GM23338 (cell line): Measurements from ENCODE around the gene GORAB. TPM values are rescaled to one million over a fixed set of nuclear protein-coding genes. Genes with fewer than 3 reads are reported as not detected.

Experiments used
- ATAC-seq: fragments of 200-7000 bp; cut with Tn5 transposase; 3 replicates; pipeline ENCODE4 v1.9.1; 2020
- DNase-seq: peaks from one replicate; pipeline ENCODE4 v3.0.0-alpha.2; 2015; ENCODE audit warnings: low spot score
- H2AFZ ChIP-seq: fragments of 200-600 bp; sonication (generic); 2 replicates; pipeline ENCODE4 v1.8.0; 2016; ENCODE audit warnings: antibody characterized with exemption, mild to moderate bottlenecking, moderate library complexity
- H3F3A ChIP-seq: fragments of 200-600 bp; sonication (generic); replicated peaks from 2 replicates; pipeline ENCODE4 v1.8.0; 2017; ENCODE audit warnings: antibody characterized with exemption, mixed run types, low read depth
- H3K27ac ChIP-seq: fragments of 200-600 bp; sonication (generic); 2 replicates; pipeline ENCODE4 v1.6.1; 2016; ENCODE audit warnings: low read depth
- H3K27me3 ChIP-seq: fragments of 200-600 bp; sonication (generic); 2 replicates; pipeline ENCODE4 v1.8.0; 2016; ENCODE audit warnings: mild to moderate bottlenecking, mixed run types, moderate library complexity; ENCODE audit not compliant: insufficient read depth
- H3K36me3 ChIP-seq: fragments of 200-600 bp; sonication (generic); 2 replicates; pipeline ENCODE4 v1.8.0; 2016; ENCODE audit warnings: mild to moderate bottlenecking; ENCODE audit not compliant: insufficient read depth
- H3K4me1 ChIP-seq: fragments of 200-600 bp; sonication (generic); 2 replicates; pipeline ENCODE4 v1.8.0; 2016; ENCODE audit warnings: mild to moderate bottlenecking, moderate library complexity; ENCODE audit not compliant: insufficient read depth
- H3K4me2 ChIP-seq: fragments of 200-600 bp; sonication (generic); 2 replicates; pipeline ENCODE4 v1.7.1; 2017; ENCODE audit warnings: mixed run types
- H3K4me3 ChIP-seq: fragments of 200-600 bp; sonication (generic); 2 replicates; pipeline ENCODE4 v1.6.1; 2016; ENCODE audit warnings: mixed run types
- H3K79me2 ChIP-seq: fragments of 200-600 bp; sonication (generic); replicated peaks from 2 replicates; pipeline ENCODE4 v1.8.0; 2017; ENCODE audit warnings: mild to moderate bottlenecking; ENCODE audit not compliant: insufficient read depth
- H3K9me2 ChIP-seq: fragments of 200-600 bp; sonication (generic); 2 replicates; pipeline ENCODE4 v1.8.0; 2017; ENCODE audit not compliant: insufficient read depth
- H4K20me1 ChIP-seq: fragments of 200-600 bp; sonication (generic); replicated peaks from 2 replicates; pipeline ENCODE4 v1.8.0; 2017; ENCODE audit warnings: mild to moderate bottlenecking; ENCODE audit not compliant: insufficient read depth
- H3K27ac Mint-ChIP-seq: 2 replicates; pipeline ENCODE4 v1.8.0; 2020; ENCODE audit warnings: inconsistent platforms, mild to moderate bottlenecking, moderate library complexity, mixed read lengths
- H3K27me3 Mint-ChIP-seq: 3 replicates; pipeline ENCODE4 v1.8.0; 2022; ENCODE audit warnings: low read depth, mild to moderate bottlenecking, moderate library complexity, mixed read lengths, inconsistent platforms; ENCODE audit not compliant: insufficient read depth, poor library complexity
- H3K36me3 Mint-ChIP-seq: 3 replicates; pipeline ENCODE4 v1.8.0; 2021; ENCODE audit warnings: low read depth, mild to moderate bottlenecking, inconsistent platforms, moderate library complexity, mixed read lengths
- H3K4me1 Mint-ChIP-seq: 3 replicates; pipeline ENCODE4 v1.8.0; 2020; ENCODE audit warnings: mild to moderate bottlenecking, inconsistent platforms, mixed read lengths
- H3K4me3 Mint-ChIP-seq: 3 replicates; pipeline ENCODE4 v1.8.0; 2021; ENCODE audit warnings: moderate library complexity, mild to moderate bottlenecking, inconsistent platforms, mixed read lengths
- H3K9me3 Mint-ChIP-seq: 3 replicates; pipeline ENCODE4 v1.8.0; 2020; ENCODE audit warnings: moderate library complexity, mild to moderate bottlenecking, inconsistent platforms, mixed read lengths
- CREB1 ChIP-seq: fragments of 250-450 bp; sonication (Bioruptor Pico); IDR thresholded peaks from 2 replicates; pipeline ENCODE4 v1.5.0; 2020; ENCODE audit warnings: low read depth, mild to moderate bottlenecking, moderate library complexity
- EZH2 ChIP-seq: fragments of 200-600 bp; sonication (generic); IDR thresholded peaks from one replicate; pipeline ENCODE4 v1.8.0; 2017; ENCODE audit warnings: antibody characterized with exemption, mild to moderate bottlenecking, low read depth; ENCODE audit not compliant: unreplicated experiment
- JUNB ChIP-seq: IDR thresholded peaks from one replicate; pipeline ENCODE4 v1.6.1; 2016; ENCODE audit warnings: antibody characterized with exemption; ENCODE audit not compliant: unreplicated experiment
- POLR2AphosphoS5 ChIP-seq: IDR thresholded peaks from 2 replicates; pipeline ENCODE4 v1.6.1; 2016; ENCODE audit warnings: antibody characterized with exemption, low read depth
- ZNF114 ChIP-seq: fragments of 250-450 bp; sonication (Bioruptor Pico); IDR thresholded peaks from 2 replicates; pipeline ENCODE4 v1.5.0; 2020; ENCODE audit warnings: mild to moderate bottlenecking, moderate library complexity
- long read RNA-seq: library from polyadenylated mRNA; unstranded; transcript quantifications from one replicate; pipeline ENCODE4 v2.0.0, GENCODE V29; 2020; ENCODE audit not compliant: unreplicated experiment
- polyA plus RNA-seq: library from polyadenylated mRNA; unstranded; fragments of >200 nt; fragmentation: Nextera tagmentation; extraction: Ambion mirVana; gene quantifications from 2 replicates; pipeline ENCODE4 v1.2.1, GENCODE V29; 2016
- total RNA-seq: library from RNA; depleted of rRNA; stranded (reverse); fragments of >200 nt; shearing (Covaris generic); gene quantifications from 2 replicates; pipeline ENCODE4 v1.2.3, GENCODE V29; 2014; rRNA removed
- TF ChIP-seq, protein P1 (sequence below): IDR thresholded peaks from one replicate; pipeline ENCODE4 v1.6.1; 2018; ENCODE audit warnings: antibody characterized with exemption; ENCODE audit not compliant: unreplicated experiment
- TF ChIP-seq, protein P2 (sequence below): IDR thresholded peaks from 2 replicates; pipeline ENCODE4 v1.6.1; 2016; ENCODE audit warnings: antibody characterized with exemption

The GORAB gene, protein sequence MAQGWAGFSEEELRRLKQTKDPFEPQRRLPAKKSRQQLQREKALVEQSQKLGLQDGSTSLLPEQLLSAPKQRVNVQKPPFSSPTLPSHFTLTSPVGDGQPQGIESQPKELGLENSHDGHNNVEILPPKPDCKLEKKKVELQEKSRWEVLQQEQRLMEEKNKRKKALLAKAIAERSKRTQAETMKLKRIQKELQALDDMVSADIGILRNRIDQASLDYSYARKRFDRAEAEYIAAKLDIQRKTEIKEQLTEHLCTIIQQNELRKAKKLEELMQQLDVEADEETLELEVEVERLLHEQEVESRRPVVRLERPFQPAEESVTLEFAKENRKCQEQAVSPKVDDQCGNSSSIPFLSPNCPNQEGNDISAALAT
- total RNA-seq (11.6 and 21.1 TPM in 2 replicates), polyA plus RNA-seq (10.4 and 10.9 TPM in 2 replicates)
- long read RNA-seq, transcript GORAB-202 (5 exons, 2,189 nt) = major isoform, 6 of 13 reads
- long read RNA-seq, partial matches to known transcripts = 0 of 13 reads
- long read RNA-seq, other reads (novel, unspliced or antisense) = 7 of 13 reads

DNA sequence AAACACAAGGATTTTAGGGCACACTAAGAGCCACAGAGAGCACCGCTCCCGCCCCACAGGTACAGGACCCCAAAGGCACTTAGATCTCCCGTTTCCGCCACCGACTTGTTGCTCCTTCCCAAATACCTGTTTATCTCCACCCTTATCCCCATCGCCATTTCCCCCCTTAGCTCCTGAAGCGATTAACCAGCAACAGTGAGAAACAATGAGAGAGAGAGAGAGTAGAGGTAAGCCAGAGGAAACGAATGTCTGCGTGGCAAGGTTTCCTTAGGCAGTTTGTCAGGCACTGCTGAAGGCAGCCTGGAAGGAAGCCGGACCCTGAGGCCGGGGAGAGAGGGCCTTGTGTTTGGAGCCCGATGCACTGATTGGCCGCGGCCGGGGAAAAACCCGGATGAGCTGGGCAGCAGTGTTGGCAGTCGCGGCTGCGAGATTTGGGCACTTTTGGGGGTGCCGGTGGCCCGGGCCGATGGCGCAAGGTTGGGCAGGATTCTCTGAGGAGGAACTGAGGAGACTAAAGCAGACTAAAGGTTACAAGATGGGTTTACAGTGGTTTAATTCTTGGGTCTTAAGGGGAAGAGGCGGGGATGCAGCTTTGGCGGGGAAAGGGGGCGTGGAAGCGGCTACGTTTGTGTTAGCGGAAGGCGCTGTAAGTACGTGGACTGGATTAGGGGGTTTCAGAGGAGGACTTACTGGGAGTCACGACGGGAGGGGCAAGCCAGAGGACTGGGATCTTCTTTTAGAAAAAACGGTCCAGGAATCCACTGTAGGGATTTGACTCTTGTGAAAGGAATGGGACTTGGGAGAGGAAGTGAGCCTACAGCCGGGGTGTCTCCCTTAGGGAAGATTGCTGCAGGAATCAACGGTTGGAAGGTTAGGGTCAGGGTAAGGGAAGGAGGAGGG, at the start of gene GORAB:
GORAB (plus strand) TSS at position 409 of the 900 bp plus-strand sequence; CDS start at position 467, 58 bp downstream.
- H3K4me1 ChIP-seq = peaks cover 14% of the 10 kb centered on the region
- H3K36me3 Mint-ChIP-seq = peaks cover 3% of the 10 kb centered on the region; the same call in 2 of the 3 replicates

DNA sequence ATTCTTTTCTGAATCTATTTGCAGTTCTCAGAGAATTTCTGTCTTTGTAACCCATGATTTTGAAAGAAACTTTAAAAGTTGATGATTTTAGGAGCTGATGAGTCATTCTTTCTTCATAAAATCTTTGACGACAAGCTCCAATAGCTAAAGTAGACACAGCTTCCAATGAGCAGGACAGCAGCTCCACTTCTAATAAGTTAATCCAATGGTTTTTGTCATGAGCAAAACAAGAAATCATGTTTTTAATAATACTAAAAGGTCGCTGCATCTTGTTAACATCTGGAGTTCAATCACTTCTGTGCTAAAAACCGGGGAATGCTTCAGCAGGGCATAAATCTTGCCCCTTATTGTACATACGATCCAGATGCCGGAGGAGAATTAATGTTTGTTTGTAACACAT, 48.9 kb upstream of the GORAB start:
- Mint-ChIP-seq H3K9me3 (peaks cover 15% of the 10 kb centered on the region), H3K4me3 (no peak overlapping the region), H3K27ac (no peak overlapping the region), H3K36me3 (peaks cover 12% of the 10 kb centered on the region; the same call in 2 of the 3 replicates), H3K27me3 (no peaks in the 10 kb centered on the region), H3K4me1 (peaks cover 13% of the 10 kb centered on the region)
- DNase-seq = no peak
- Histone ChIP-seq H3K27ac (no peak overlapping the region), H3F3A (no peaks in the 10 kb centered on the region), H3K4me3 (no peak overlapping the region), H3K9me2 (0 out of 2 replicates have a peak, but pooled peaks cover 8% of the 10 kb centered on the region), H3K27me3 (no peaks in the 10 kb centered on the region), H3K4me2 (no peak overlapping the region), H4K20me1 (no peaks in the 10 kb centered on the region), H3K36me3 (no peaks in the 10 kb centered on the region), H2AFZ (no peak overlapping the region), H3K4me1 (no peaks in the 10 kb centered on the region), H3K79me2 (no peaks in the 10 kb centered on the region)
- no peak for ATAC-seq
- TF ChIP-seq POLR2AphosphoS5 = no peak
- TF ChIP-seq EZH2 = no peak
- TF ChIP-seq CREB1 (CRISPR knock-in tag) = no peak
- TF ChIP-seq, protein P1, sequence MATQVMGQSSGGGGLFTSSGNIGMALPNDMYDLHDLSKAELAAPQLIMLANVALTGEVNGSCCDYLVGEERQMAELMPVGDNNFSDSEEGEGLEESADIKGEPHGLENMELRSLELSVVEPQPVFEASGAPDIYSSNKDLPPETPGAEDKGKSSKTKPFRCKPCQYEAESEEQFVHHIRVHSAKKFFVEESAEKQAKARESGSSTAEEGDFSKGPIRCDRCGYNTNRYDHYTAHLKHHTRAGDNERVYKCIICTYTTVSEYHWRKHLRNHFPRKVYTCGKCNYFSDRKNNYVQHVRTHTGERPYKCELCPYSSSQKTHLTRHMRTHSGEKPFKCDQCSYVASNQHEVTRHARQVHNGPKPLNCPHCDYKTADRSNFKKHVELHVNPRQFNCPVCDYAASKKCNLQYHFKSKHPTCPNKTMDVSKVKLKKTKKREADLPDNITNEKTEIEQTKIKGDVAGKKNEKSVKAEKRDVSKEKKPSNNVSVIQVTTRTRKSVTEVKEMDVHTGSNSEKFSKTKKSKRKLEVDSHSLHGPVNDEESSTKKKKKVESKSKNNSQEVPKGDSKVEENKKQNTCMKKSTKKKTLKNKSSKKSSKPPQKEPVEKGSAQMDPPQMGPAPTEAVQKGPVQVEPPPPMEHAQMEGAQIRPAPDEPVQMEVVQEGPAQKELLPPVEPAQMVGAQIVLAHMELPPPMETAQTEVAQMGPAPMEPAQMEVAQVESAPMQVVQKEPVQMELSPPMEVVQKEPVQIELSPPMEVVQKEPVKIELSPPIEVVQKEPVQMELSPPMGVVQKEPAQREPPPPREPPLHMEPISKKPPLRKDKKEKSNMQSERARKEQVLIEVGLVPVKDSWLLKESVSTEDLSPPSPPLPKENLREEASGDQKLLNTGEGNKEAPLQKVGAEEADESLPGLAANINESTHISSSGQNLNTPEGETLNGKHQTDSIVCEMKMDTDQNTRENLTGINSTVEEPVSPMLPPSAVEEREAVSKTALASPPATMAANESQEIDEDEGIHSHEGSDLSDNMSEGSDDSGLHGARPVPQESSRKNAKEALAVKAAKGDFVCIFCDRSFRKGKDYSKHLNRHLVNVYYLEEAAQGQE = no peak

More for the DNA sequence above, at the start of gene GORAB:
- H3K27ac Mint-ChIP-seq = no peak within 1 kb of the TSS; the same call in 1 of the 2 replicates
- Histone ChIP-seq H2AFZ (peak within 1 kb of the TSS; percentile 91), H3F3A (no peaks in the 10 kb centered on the region), H3K27ac (peak within 1 kb of the TSS; percentile 99), H3K27me3 (no peaks in the 10 kb centered on the region), H4K20me1 (no peaks in the 10 kb centered on the region), H3K36me3 (no peaks in the 10 kb centered on the region; the same call in 1 of the 2 replicates), H3K9me2 (no peaks in the 10 kb centered on the region), H3K4me3 (peak within 1 kb of the TSS; percentile 59), H3K4me2 (peak within 1 kb of the TSS; percentile 87), H3K79me2 (peaks cover 47% of the 10 kb centered on the region)
- ATAC-seq (peak; percentile 97), DNase-seq (peak; percentile 94)
- no peaks in the 10 kb centered on the region for H3K27me3 Mint-ChIP-seq
- peaks cover 2% of the 10 kb centered on the region; the same call in 1 of the 3 replicates for H3K4me1 Mint-ChIP-seq
- TF ChIP-seq POLR2AphosphoS5 = peak; percentile 85
- no peak for TF ChIP-seq ZNF114 (CRISPR knock-in tag)
- no peak for TF ChIP-seq JUNB
- TF ChIP-seq CREB1 (CRISPR knock-in tag) = peak; percentile 51
- TF ChIP-seq, protein P2, sequence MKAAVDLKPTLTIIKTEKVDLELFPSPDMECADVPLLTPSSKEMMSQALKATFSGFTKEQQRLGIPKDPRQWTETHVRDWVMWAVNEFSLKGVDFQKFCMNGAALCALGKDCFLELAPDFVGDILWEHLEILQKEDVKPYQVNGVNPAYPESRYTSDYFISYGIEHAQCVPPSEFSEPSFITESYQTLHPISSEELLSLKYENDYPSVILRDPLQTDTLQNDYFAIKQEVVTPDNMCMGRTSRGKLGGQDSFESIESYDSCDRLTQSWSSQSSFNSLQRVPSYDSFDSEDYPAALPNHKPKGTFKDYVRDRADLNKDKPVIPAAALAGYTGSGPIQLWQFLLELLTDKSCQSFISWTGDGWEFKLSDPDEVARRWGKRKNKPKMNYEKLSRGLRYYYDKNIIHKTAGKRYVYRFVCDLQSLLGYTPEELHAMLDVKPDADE = 0 out of 2 replicates have a peak, but pooled peaks have one; percentile 27
- H3K9me3 Mint-ChIP-seq = no peaks in the 10 kb centered on the region
- no peak within 1 kb of the TSS; the same call in 2 of the 3 replicates for H3K4me3 Mint-ChIP-seq
